Nephron progenitor cell (in vitro differentiated cells): Measurements from ENCODE around the gene PTGFRN.

Experiments used
- DNase-seq: peaks from one replicate; pipeline ENCODE4 v3.0.0; 2021
- H3K27ac Mint-ChIP-seq: 2 replicates; pipeline ENCODE4 v1.8.0; 2021; ENCODE audit warnings: mild to moderate bottlenecking, moderate library complexity, mixed read lengths
- H3K27me3 Mint-ChIP-seq: 2 replicates; pipeline ENCODE4 v1.8.0; 2021; ENCODE audit warnings: mild to moderate bottlenecking, low read depth, mixed read lengths; ENCODE audit not compliant: poor library complexity
- H3K36me3 Mint-ChIP-seq: 2 replicates; pipeline ENCODE4 v1.8.0; 2021; ENCODE audit warnings: low read depth, mixed read lengths
- H3K4me1 Mint-ChIP-seq: 2 replicates; pipeline ENCODE4 v1.8.0; 2021; ENCODE audit warnings: mixed read lengths
- H3K4me3 Mint-ChIP-seq: 2 replicates; pipeline ENCODE4 v1.8.0; 2021; ENCODE audit warnings: mild to moderate bottlenecking, moderate library complexity, mixed read lengths
- H3K9me3 Mint-ChIP-seq: 2 replicates; pipeline ENCODE4 v1.8.0; 2021; ENCODE audit warnings: mild to moderate bottlenecking, moderate library complexity, mixed read lengths
- TF ChIP-seq, protein P1 (sequence below): fragments of 200-600 bp; sonication (generic); IDR thresholded peaks from 2 replicates; pipeline ENCODE4 v1.5.0; 2021; ENCODE audit warnings: antibody characterized with exemption

PTGFRN gene

DNA sequence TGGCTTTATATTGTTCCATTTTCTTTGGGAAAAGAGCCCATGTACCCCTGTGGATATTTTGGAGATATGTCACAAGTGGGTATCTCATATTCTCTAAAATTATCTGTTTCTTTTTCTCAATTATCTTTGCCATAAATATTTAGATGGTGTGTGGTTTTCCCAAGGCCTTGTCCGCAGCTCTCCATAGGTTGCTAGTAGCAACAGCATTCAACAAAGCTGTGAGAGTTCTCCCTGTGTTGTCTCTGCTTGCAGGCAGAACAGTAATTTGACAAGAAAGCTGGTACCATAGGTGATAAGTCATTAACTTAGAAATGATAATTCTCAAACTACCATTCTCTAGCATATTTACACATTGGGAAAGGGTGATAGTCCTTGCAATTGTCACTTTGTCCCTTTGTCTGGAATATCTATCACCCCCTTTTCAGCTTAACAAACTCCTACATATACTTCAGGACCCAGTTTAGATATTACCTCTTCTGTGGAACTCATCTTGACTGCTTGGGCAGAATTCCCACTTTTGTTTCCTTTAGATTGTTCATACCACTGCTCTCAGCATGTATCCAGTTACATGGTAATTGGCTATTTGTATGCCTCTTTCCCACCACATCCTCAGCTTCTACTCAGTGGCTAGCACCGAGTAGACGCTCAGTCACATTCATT lies 100.7 kb downstream of the PTGFRN start:
- no peak for DNase-seq
- TF ChIP-seq, protein P1, sequence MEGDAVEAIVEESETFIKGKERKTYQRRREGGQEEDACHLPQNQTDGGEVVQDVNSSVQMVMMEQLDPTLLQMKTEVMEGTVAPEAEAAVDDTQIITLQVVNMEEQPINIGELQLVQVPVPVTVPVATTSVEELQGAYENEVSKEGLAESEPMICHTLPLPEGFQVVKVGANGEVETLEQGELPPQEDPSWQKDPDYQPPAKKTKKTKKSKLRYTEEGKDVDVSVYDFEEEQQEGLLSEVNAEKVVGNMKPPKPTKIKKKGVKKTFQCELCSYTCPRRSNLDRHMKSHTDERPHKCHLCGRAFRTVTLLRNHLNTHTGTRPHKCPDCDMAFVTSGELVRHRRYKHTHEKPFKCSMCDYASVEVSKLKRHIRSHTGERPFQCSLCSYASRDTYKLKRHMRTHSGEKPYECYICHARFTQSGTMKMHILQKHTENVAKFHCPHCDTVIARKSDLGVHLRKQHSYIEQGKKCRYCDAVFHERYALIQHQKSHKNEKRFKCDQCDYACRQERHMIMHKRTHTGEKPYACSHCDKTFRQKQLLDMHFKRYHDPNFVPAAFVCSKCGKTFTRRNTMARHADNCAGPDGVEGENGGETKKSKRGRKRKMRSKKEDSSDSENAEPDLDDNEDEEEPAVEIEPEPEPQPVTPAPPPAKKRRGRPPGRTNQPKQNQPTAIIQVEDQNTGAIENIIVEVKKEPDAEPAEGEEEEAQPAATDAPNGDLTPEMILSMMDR, result no peak
- Mint-ChIP-seq H3K27ac (no peak overlapping the region), H3K4me3 (no peak overlapping the region), H3K9me3 (no peaks in the 10 kb centered on the region), H3K4me1 (peaks cover 33% of the 10 kb centered on the region), H3K27me3 (no peaks in the 10 kb centered on the region), H3K36me3 (no peaks in the 10 kb centered on the region)

DNA sequence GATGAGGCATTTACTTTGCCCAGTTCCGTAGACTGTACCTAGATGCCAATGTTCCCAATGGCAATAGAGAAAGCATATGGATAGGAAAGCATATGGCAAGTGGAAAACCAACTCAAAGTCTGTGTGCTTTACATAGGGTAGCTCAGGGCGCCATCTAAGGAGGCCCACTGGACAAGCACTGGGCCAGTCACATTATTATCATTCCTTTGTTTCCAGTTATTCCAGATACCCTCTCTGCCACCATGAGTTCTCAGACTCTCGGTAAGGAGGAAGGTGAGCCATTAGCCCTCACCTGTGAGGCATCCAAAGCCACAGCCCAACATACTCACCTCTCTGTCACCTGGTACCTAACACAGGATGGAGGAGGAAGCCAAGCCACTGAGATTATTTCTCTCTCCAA lies 101.6 kb downstream of the PTGFRN start:
- peaks cover 35% of the 10 kb centered on the region for H3K4me1 Mint-ChIP-seq
- TF ChIP-seq, protein P1, result no peak
- H3K36me3 Mint-ChIP-seq, result no peaks in the 10 kb centered on the region
- H3K27me3 Mint-ChIP-seq, result no peaks in the 10 kb centered on the region
- H3K4me3 Mint-ChIP-seq, result no peak overlapping the region
- no peak for DNase-seq
- no peaks in the 10 kb centered on the region for H3K9me3 Mint-ChIP-seq
- H3K27ac Mint-ChIP-seq, result peak overlapping the region; percentile 68

DNA sequence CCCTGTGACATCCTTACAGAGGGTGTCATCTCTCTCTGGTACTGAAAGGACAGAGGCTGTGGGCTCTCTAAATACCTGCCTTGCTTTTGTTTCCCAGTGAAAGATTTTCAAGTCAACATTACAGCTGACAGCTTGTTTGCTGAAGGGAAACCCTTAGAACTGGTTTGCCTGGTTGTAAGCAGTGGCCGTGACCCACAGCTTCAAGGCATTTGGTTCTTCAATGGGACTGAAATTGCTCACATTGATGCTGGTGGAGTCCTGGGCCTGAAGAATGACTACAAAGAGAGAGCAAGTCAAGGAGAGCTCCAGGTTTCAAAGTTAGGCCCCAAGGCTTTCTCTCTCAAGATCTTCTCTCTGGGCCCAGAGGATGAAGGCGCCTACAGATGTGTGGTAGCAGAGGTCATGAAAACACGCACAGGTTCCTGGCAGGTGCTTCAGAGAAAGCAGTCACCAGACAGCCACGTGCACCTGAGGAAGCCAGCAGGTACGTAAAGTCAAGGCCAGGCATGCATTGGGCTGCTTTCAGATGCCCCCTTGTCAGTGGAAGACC lies 103.7 kb downstream of the PTGFRN start:
- Mint-ChIP-seq H3K9me3 (no peaks in the 10 kb centered on the region), H3K27me3 (no peaks in the 10 kb centered on the region), H3K36me3 (no peaks in the 10 kb centered on the region), H3K4me1 (peaks cover 34% of the 10 kb centered on the region), H3K4me3 (no peak overlapping the region), H3K27ac (peak overlapping the region; percentile 66)
- TF ChIP-seq, protein P1, result no peak
- no peak for DNase-seq

DNA sequence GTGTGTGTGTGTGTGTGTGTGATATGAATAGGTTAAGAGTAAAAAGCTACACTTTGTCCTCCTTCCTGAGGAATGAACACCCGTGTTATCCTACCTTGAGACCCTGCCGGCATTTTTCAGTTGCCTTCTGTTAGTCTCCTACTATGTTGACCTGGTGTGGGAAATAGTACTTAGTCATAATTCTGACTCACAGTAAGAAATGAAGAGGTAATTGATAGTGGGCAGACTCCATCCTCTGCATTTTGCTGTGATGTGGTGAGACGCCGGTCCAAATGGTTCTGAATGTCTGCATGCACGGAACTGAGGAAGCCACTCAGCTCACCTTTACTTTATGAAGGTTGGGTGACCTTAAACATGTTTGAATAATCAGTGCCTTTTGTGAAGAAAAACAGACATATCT lies 104.5 kb downstream of the PTGFRN start:
- H3K27ac Mint-ChIP-seq, result no peak overlapping the region
- DNase-seq, result no peak

DNA sequence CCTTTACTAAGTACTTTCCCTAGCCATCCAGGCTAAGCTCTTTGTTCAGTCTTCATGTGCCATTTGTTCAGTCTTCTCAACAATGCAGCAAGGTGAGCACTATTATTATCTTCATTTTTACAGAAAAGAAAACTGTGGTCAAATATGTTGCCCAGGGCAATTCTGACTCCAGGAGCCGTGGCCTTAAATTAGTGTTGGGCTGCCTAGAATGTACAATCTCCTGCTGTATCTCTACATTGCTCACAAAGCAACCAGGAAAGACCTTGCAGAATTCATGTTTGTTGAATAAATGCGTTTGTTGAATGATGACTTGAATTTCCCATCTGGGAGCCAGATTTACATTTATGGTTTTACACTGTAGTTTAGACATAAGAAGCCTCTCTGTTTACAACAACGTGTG lies 106.0 kb downstream of the PTGFRN start:
- H3K9me3 Mint-ChIP-seq, result no peaks in the 10 kb centered on the region
- no peak for DNase-seq
- no peak overlapping the region for H3K4me3 Mint-ChIP-seq
- TF ChIP-seq, protein P1, result no peak
- peak overlapping the region; percentile 47 for H3K27ac Mint-ChIP-seq
- H3K36me3 Mint-ChIP-seq, result peaks cover 11% of the 10 kb centered on the region
- H3K4me1 Mint-ChIP-seq, result peaks cover 16% of the 10 kb centered on the region
- H3K27me3 Mint-ChIP-seq, result no peaks in the 10 kb centered on the region

More for the DNA sequence above, 104.5 kb downstream of the PTGFRN start:
- Mint-ChIP-seq H3K27me3 (no peaks in the 10 kb centered on the region), H3K9me3 (no peaks in the 10 kb centered on the region), H3K4me1 (peaks cover 27% of the 10 kb centered on the region), H3K4me3 (no peak overlapping the region), H3K36me3 (peaks cover 1% of the 10 kb centered on the region)
- TF ChIP-seq, protein P1, result no peak

DNA sequence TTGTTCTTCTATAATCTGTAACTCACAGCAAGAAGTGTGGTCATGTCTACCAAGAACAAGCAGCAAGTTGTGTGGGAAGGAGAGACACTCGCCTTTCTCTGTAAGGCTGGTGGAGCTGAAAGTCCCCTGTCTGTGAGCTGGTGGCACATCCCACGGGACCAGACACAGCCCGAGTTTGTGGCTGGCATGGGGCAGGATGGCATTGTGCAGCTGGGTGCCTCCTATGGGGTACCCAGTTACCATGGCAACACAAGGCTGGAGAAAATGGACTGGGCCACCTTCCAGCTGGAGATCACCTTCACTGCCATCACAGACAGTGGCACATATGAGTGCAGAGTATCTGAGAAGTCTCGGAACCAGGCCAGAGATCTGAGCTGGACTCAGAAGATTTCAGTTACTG lies 107.3 kb downstream of the PTGFRN start:
- peaks cover 14% of the 10 kb centered on the region for H3K4me1 Mint-ChIP-seq

More for the DNA sequence above, 107.3 kb downstream of the PTGFRN start:
- TF ChIP-seq, protein P1, result no peak
- Mint-ChIP-seq H3K27ac (no peak overlapping the region), H3K27me3 (no peaks in the 10 kb centered on the region), H3K4me3 (no peak overlapping the region), H3K9me3 (no peaks in the 10 kb centered on the region), H3K36me3 (peaks cover 16% of the 10 kb centered on the region)
- DNase-seq, result no peak
